Measurements from ENCODE around the gene HTR3D. TPM values are rescaled to one million over a fixed set of nuclear protein-coding genes. Genes with fewer than 3 reads are reported as not detected.

HTR3D gene
- total RNA-seq = not detected in 2 replicates

GRCh38 chr3:184031187-184031792 lies at the start of gene HTR3D:
TSS of gene HTR3D (plus strand) at chr3:184031742. CDS start at chr3:184031742, 0 bp downstream.
- Mint-ChIP-seq H3K4me1 (ENCODE audit: low read depth) (no peaks in the 10 kb centered on the region), H3K27me3 (ENCODE audit: low read depth) (peaks cover 2% of the 10 kb centered on the region), H3K36me3 (ENCODE audit: low read depth) (no peaks in the 10 kb centered on the region), H3K9me3 (no peaks in the 10 kb centered on the region), H3K27ac (no peak within 1 kb of the TSS), H3K4me3 (ENCODE audit: low read depth) (no peak within 1 kb of the TSS)
- no peak for DNase-seq (ENCODE audit: low spot score)
- intact Hi-C loops (cut with micrococcal nuclease) = no loop called here

GRCh38 chr3:183981990-183982644 lies 49.4 kb upstream of the HTR3D start:
- Mint-ChIP-seq H3K27ac (no peak overlapping the region), H3K9me3 (no peaks in the 10 kb centered on the region), H3K4me3 (ENCODE audit: low read depth) (no peak overlapping the region), H3K4me1 (ENCODE audit: low read depth) (peaks cover 4% of the 10 kb centered on the region), H3K27me3 (ENCODE audit: low read depth) (no peaks in the 10 kb centered on the region), H3K36me3 (ENCODE audit: low read depth) (peaks cover 3% of the 10 kb centered on the region)
- DNase-seq (ENCODE audit: low spot score) = no peak
- intact Hi-C loops (cut with micrococcal nuclease) = no loop called here

- no peak overlapping the region for H3K4me3 Mint-ChIP-seq (ENCODE audit: low read depth)
- no peak overlapping the region for H3K27ac Mint-ChIP-seq
- peaks cover 15% of the 10 kb centered on the region for H3K4me1 Mint-ChIP-seq (ENCODE audit: low read depth)
- H3K36me3 Mint-ChIP-seq (ENCODE audit: low read depth) = peaks cover 10% of the 10 kb centered on the region
- no peaks in the 10 kb centered on the region for H3K27me3 Mint-ChIP-seq (ENCODE audit: low read depth)
- intact Hi-C loops (cut with micrococcal nuclease) = no loop called here
- no peak for DNase-seq (ENCODE audit: low spot score)
- no peaks in the 10 kb centered on the region for H3K9me3 Mint-ChIP-seq
Measured at GRCh38 chr3:183984127-183984740, 47.3 kb upstream of the HTR3D start.

GRCh38 chr3:183984749-183985729 lies 46.5 kb upstream of the HTR3D start:
- Mint-ChIP-seq H3K27me3 (ENCODE audit: low read depth) (no peaks in the 10 kb centered on the region), H3K4me3 (ENCODE audit: low read depth) (no peak overlapping the region), H3K9me3 (no peaks in the 10 kb centered on the region), H3K36me3 (ENCODE audit: low read depth) (peaks cover 10% of the 10 kb centered on the region), H3K4me1 (ENCODE audit: low read depth) (peaks cover 15% of the 10 kb centered on the region), H3K27ac (no peak overlapping the region)
- no peak for DNase-seq (ENCODE audit: low spot score)
- intact Hi-C loops (cut with micrococcal nuclease) = no loop called here

- intact Hi-C loops (cut with micrococcal nuclease) = no loop called here
- Mint-ChIP-seq H3K27ac (no peak overlapping the region), H3K4me1 (ENCODE audit: low read depth) (peaks cover 15% of the 10 kb centered on the region), H3K36me3 (ENCODE audit: low read depth) (peaks cover 10% of the 10 kb centered on the region), H3K9me3 (no peaks in the 10 kb centered on the region), H3K27me3 (ENCODE audit: low read depth) (no peaks in the 10 kb centered on the region), H3K4me3 (ENCODE audit: low read depth) (no peak overlapping the region)
- DNase-seq (ENCODE audit: low spot score) = no peak
Measured at GRCh38 chr3:183987000-183987600, 44.4 kb upstream of the HTR3D start.

- Mint-ChIP-seq H3K27me3 (ENCODE audit: low read depth) (no peaks in the 10 kb centered on the region), H3K9me3 (no peaks in the 10 kb centered on the region), H3K36me3 (ENCODE audit: low read depth) (peaks cover 10% of the 10 kb centered on the region), H3K4me1 (ENCODE audit: low read depth) (peaks cover 15% of the 10 kb centered on the region), H3K4me3 (ENCODE audit: low read depth) (no peak overlapping the region), H3K27ac (no peak overlapping the region)
- no peak for DNase-seq (ENCODE audit: low spot score)
- intact Hi-C loops (cut with micrococcal nuclease) = no loop called here
Measured at GRCh38 chr3:183988216-183988790, 43.2 kb upstream of the HTR3D start.

- Mint-ChIP-seq H3K4me3 (ENCODE audit: low read depth) (no peak overlapping the region), H3K27me3 (ENCODE audit: low read depth) (no peaks in the 10 kb centered on the region), H3K36me3 (ENCODE audit: low read depth) (peaks cover 10% of the 10 kb centered on the region), H3K9me3 (no peaks in the 10 kb centered on the region), H3K27ac (no peak overlapping the region), H3K4me1 (ENCODE audit: low read depth) (peaks cover 14% of the 10 kb centered on the region)
- no peak for DNase-seq (ENCODE audit: low spot score)
- intact Hi-C loops (cut with micrococcal nuclease) = no loop called here
Measured at GRCh38 chr3:183991403-183991802, 40.1 kb upstream of the HTR3D start.

- Mint-ChIP-seq H3K4me1 (ENCODE audit: low read depth) (peaks cover 7% of the 10 kb centered on the region), H3K4me3 (ENCODE audit: low read depth) (no peak overlapping the region)
- intact Hi-C loops (cut with micrococcal nuclease) = no loop called here
Measured at GRCh38 chr3:184001761-184002160, 29.8 kb upstream of the HTR3D start.

GRCh38 chr3:184002469-184002868 lies 29.1 kb upstream of the HTR3D start:
- no peak overlapping the region for H3K27ac Mint-ChIP-seq
- H3K9me3 Mint-ChIP-seq = no peaks in the 10 kb centered on the region
- no peaks in the 10 kb centered on the region for H3K27me3 Mint-ChIP-seq (ENCODE audit: low read depth)
- H3K36me3 Mint-ChIP-seq (ENCODE audit: low read depth) = peaks cover 9% of the 10 kb centered on the region
- peaks cover 8% of the 10 kb centered on the region for H3K4me1 Mint-ChIP-seq (ENCODE audit: low read depth)
- intact Hi-C loops (cut with micrococcal nuclease) = no loop called here
- H3K4me3 Mint-ChIP-seq (ENCODE audit: low read depth) = no peak overlapping the region
- no peak for DNase-seq (ENCODE audit: low spot score)

More at GRCh38 chr3:184001761-184002160, 29.8 kb upstream of the HTR3D start:
- DNase-seq (ENCODE audit: low spot score) = no peak
- no peak overlapping the region for H3K27ac Mint-ChIP-seq
- H3K27me3 Mint-ChIP-seq (ENCODE audit: low read depth) = no peaks in the 10 kb centered on the region
- H3K36me3 Mint-ChIP-seq (ENCODE audit: low read depth) = peaks cover 9% of the 10 kb centered on the region
- H3K9me3 Mint-ChIP-seq = no peaks in the 10 kb centered on the region

GRCh38 chr3:184003187-184003967 lies 28.2 kb upstream of the HTR3D start:
- no peaks in the 10 kb centered on the region for H3K27me3 Mint-ChIP-seq (ENCODE audit: low read depth)
- no peaks in the 10 kb centered on the region for H3K9me3 Mint-ChIP-seq
- peaks cover 9% of the 10 kb centered on the region for H3K36me3 Mint-ChIP-seq (ENCODE audit: low read depth)
- H3K4me1 Mint-ChIP-seq (ENCODE audit: low read depth) = peaks cover 8% of the 10 kb centered on the region
- intact Hi-C loops (cut with micrococcal nuclease) = no loop called here
- no peak overlapping the region for H3K4me3 Mint-ChIP-seq (ENCODE audit: low read depth)
- H3K27ac Mint-ChIP-seq = no peak overlapping the region
- DNase-seq (ENCODE audit: low spot score) = no peak

- H3K4me3 Mint-ChIP-seq (ENCODE audit: low read depth) = no peak overlapping the region
- H3K36me3 Mint-ChIP-seq (ENCODE audit: low read depth) = peaks cover 13% of the 10 kb centered on the region
- H3K27me3 Mint-ChIP-seq (ENCODE audit: low read depth) = no peaks in the 10 kb centered on the region
- no peak overlapping the region for H3K27ac Mint-ChIP-seq
- no peaks in the 10 kb centered on the region for H3K9me3 Mint-ChIP-seq
- intact Hi-C loops (cut with micrococcal nuclease) = no loop called here
- DNase-seq (ENCODE audit: low spot score) = no peak
- H3K4me1 Mint-ChIP-seq (ENCODE audit: low read depth) = peaks cover 8% of the 10 kb centered on the region
Measured at GRCh38 chr3:184004476-184004875, 27.1 kb upstream of the HTR3D start.

Measured in activated T-helper 2 cell treated with anti-CD3 and anti-CD28 coated beads, Interferon-gamma antibody, Interleukin-2, Interleukin-4, amounts not matched to agents 10 μg/mL and 5 μg/mL and 100 μg/mL, durations not matched to agents 14 hours and 24 hours and 36 hours (primary cell).